ENCODE data around the gene MAP3K14.

The MAP3K14 gene

GRCh38 chr17:45282683-45283644 lies 33.9 kb downstream of the MAP3K14 start:
- DNase-seq (ENCODE audit: low read depth in 2 of 2): no peak

GRCh38 chr17:45279898-45280297 lies 36.9 kb downstream of the MAP3K14 start:
- no peak for DNase-seq (ENCODE audit: low read depth in 2 of 2)

GRCh38 chr17:45277992-45278391 lies 38.8 kb downstream of the MAP3K14 start:
- no peak for DNase-seq (ENCODE audit: low read depth in 2 of 2)

- DNase-seq (ENCODE audit: low read depth in 2 of 2): peak; percentile 88 to 89
Observed at GRCh38 chr17:45277216-45277849, 39.5 kb downstream of the MAP3K14 start.

GRCh38 chr17:45276031-45276430 lies 40.8 kb downstream of the MAP3K14 start:
- no peak for DNase-seq (ENCODE audit: low read depth in 2 of 2)

- DNase-seq (ENCODE audit: low read depth in 2 of 2): no peak
Observed at GRCh38 chr17:45274033-45274432, 42.8 kb downstream of the MAP3K14 start.

GRCh38 chr17:45273551-45273957 lies 43.3 kb downstream of the MAP3K14 start:
- no peak for DNase-seq (ENCODE audit: low read depth in 2 of 2)

- DNase-seq (ENCODE audit: low read depth in 2 of 2): no peak
Observed at GRCh38 chr17:45271603-45272002, 45.2 kb downstream of the MAP3K14 start.

- peak; percentile 38 to 47 for DNase-seq (ENCODE audit: low read depth in 2 of 2)
Observed at GRCh38 chr17:45270828-45271418, 45.9 kb downstream of the MAP3K14 start.

- no peak for DNase-seq (ENCODE audit: low read depth in 2 of 2)
Observed at GRCh38 chr17:45269912-45270311, 46.9 kb downstream of the MAP3K14 start.

GRCh38 chr17:45267436-45268055 lies 49.3 kb downstream of the MAP3K14 start:
- DNase-seq (ENCODE audit: low read depth in 2 of 2): no peak

- DNase-seq (ENCODE audit: low read depth in 2 of 2): no peak
Observed at GRCh38 chr17:45266372-45266926, 50.4 kb downstream of the MAP3K14 start.

GRCh38 chr17:45265821-45266220 lies 51.0 kb downstream of the MAP3K14 start:
- no peak for DNase-seq (ENCODE audit: low read depth in 2 of 2)

- no peak for DNase-seq (ENCODE audit: low read depth in 2 of 2)
Observed at GRCh38 chr17:45264988-45265387, 51.8 kb downstream of the MAP3K14 start.

- DNase-seq (ENCODE audit: low read depth in 2 of 2): no peak
Observed at GRCh38 chr17:45264430-45264829, 52.4 kb downstream of the MAP3K14 start.

- no peak for DNase-seq (ENCODE audit: low read depth in 2 of 2)
Observed at GRCh38 chr17:45263477-45263860, 53.4 kb downstream of the MAP3K14 start.

GRCh38 chr17:45262516-45263476 lies 54.0 kb downstream of the MAP3K14 start:
- no peak for DNase-seq (ENCODE audit: low read depth in 2 of 2)

- peak; percentile 46 to 55 for DNase-seq (ENCODE audit: low read depth in 2 of 2)
Observed at GRCh38 chr17:45261577-45262515, 55.0 kb downstream of the MAP3K14 start, which contains the start of gene SPATA32. SPATA32 (minus strand) TSS chr17:45262094; CDS start chr17:45262016, 78 bp downstream.

- DNase-seq (ENCODE audit: low read depth in 2 of 2): no peak
Observed at GRCh38 chr17:45260204-45260783, 56.5 kb downstream of the MAP3K14 start.
